Body of pancreas (tissue), 4 donors: ENCODE measurements around the gene C2. TPM values are rescaled to one million over a fixed set of nuclear protein-coding genes. Genes with fewer than 3 reads are reported as not detected.

Experiments used
- ATAC-seq: fragments of 150-250 bp; one replicate; pipeline ENCODE4 v1.9.1; 2016
- DNase-seq, 4 donors: peaks; one replicate each; pipeline ENCODE4 v3.0.0-alpha.2; 2019
- H3K27ac ChIP-seq, 4 donors: fragments of 200-600 bp; sonication (generic); 1 replicate in 3 of 4; 2 replicates in 1 of 4; pipeline versions ENCODE4 v1.5.1 to v1.6.1; 2016 to 2019; ENCODE audit warnings: mild to moderate bottlenecking in 1 of 4, mixed read lengths in 1 of 4, moderate library complexity in 1 of 4
- H3K27me3 ChIP-seq, 2 donors: fragments of 200-600 bp; sonication (generic); one replicate each; pipeline ENCODE4 v1.6.0; 2016; ENCODE audit warnings: mild to moderate bottlenecking in 1 of 2
- H3K36me3 ChIP-seq, 2 donors: fragments of 200-600 bp; sonication (generic); replicated peaks in 1 of 2; 2 replicates each; pipeline ENCODE4 v1.5.1; 2016; ENCODE audit warnings: low read depth in 2 of 2; ENCODE audit not compliant: insufficient read depth in 1 of 2
- H3K4me1 ChIP-seq: fragments of 200-600 bp; sonication (generic); one replicate; pipeline ENCODE4 v1.6.0; 2016
- H3K4me3 ChIP-seq, 2 donors: fragments of 200-600 bp; sonication (generic); 1 replicate in 1 of 2; 2 replicates in 1 of 2; pipeline ENCODE4 v1.5.1; 2016 to 2019
- H3K9me3 ChIP-seq, 3 donors: fragments of 200-600 bp; sonication (generic); 1 replicate in 2 of 3; 2 replicates in 1 of 3; pipeline ENCODE4 v1.5.1; 2016
- CTCF ChIP-seq, 7 experiments: fragments of 450-650 bp in 4 of 7; fragments of 200-600 bp in 3 of 7; sonication (generic) in 3 of 7; IDR thresholded peaks; one replicate each; pipeline ENCODE4 v1.5.1; 2016 to 2019; ENCODE audit warnings: antibody characterized with exemption in 7 of 7
- POLR2A ChIP-seq, 3 donors: fragments of 450-650 bp; IDR thresholded peaks; one replicate each; pipeline ENCODE4 v1.6.1; 2016; ENCODE audit warnings: antibody characterized with exemption in 3 of 3, mild to moderate bottlenecking in 2 of 3
- WGBS, 2 donors: methylation state at CpG; one replicate each; pipeline ENCODE4 v1.1.5; 2017; 5-methylcytosine and 5-hydroxymethylcytosine counted together
- intact Hi-C: fragments of 100-400 bp; cut with DNase I; formaldehyde crosslinking; loops from one replicate; pipeline ENCODE4 v1.15.1; 2023
- total RNA-seq, 2 donors: library from RNA; depleted of rRNA; stranded (reverse); fragments of >200 nt; gene quantifications; one replicate each; pipeline ENCODE4 v1.1.0, GENCODE V29; 2016

C2 gene
- total RNA-seq, 2 donors from 2014 or later: 1.3 TPM

GRCh38 chr6:31963921-31964320 lies 36.4 kb downstream of the C2 start:
- Histone ChIP-seq H3K36me3 (peaks cover 0 to 33% of the 10 kb centered on the region in 2 donors), H3K4me1 (peaks cover 10% of the 10 kb centered on the region), H3K9me3 (no peaks in the 10 kb centered on the region), H3K4me3 (no peak overlapping the region), H3K27ac (no peak overlapping the region), H3K27me3 (no peaks in the 10 kb centered on the region)
- ATAC-seq (no peak), DNase-seq (no peak)
- TF ChIP-seq POLR2A (IDR thresholded peaks at IDR 0.05): no peak
- TF ChIP-seq CTCF (IDR thresholded peaks at IDR 0.05): no peak
- WGBS, 2 donors: 92 to 97% methylated on average over 14 to 19 of the region's 19 CpGs
- intact Hi-C loops: no loop called here

- ATAC-seq: no peak
- Histone ChIP-seq H3K36me3 (peaks cover 0 to 33% of the 10 kb centered on the region in 2 donors), H3K27ac (no peak overlapping the region), H3K27me3 (no peaks in the 10 kb centered on the region), H3K4me1 (peaks cover 10% of the 10 kb centered on the region), H3K4me3 (no peak overlapping the region), H3K9me3 (no peaks in the 10 kb centered on the region)
- intact Hi-C loops: no loop called here
- WGBS, 2 donors: 87 to 94% methylated on average over 10 to 11 of the region's 13 CpGs
- DNase-seq: no peak
- no peak for TF ChIP-seq CTCF (IDR thresholded peaks at IDR 0.05)
- no peak for TF ChIP-seq POLR2A (IDR thresholded peaks at IDR 0.05)
Measured at GRCh38 chr6:31965700-31966099, 38.2 kb downstream of the C2 start.

- intact Hi-C loops: no loop called here
- Histone ChIP-seq H3K36me3 (peaks cover 0 to 33% of the 10 kb centered on the region in 2 donors), H3K27me3 (no peaks in the 10 kb centered on the region), H3K4me3 (no peak overlapping the region), H3K9me3 (no peaks in the 10 kb centered on the region), H3K27ac (no peak overlapping the region), H3K4me1 (peaks cover 18% of the 10 kb centered on the region)
- DNase-seq: no peak
- 76 to 91% methylated on average over 7 of the region's 7 CpGs for WGBS, 2 donors
- no peak for ATAC-seq
- no peak for TF ChIP-seq CTCF (IDR thresholded peaks at IDR 0.05)
- TF ChIP-seq POLR2A (IDR thresholded peaks at IDR 0.05): no peak
Measured at GRCh38 chr6:31966506-31966905, 39.0 kb downstream of the C2 start.

GRCh38 chr6:31966997-31967925 lies 39.7 kb downstream of the C2 start:
- no peak overlapping the region for H3K27ac ChIP-seq
- H3K27me3 ChIP-seq: no peaks in the 10 kb centered on the region
- no peak for DNase-seq
- H3K9me3 ChIP-seq: no peaks in the 10 kb centered on the region
- intact Hi-C loops: no loop called here
- H3K4me1 ChIP-seq: peaks cover 21% of the 10 kb centered on the region
- peaks cover 0 to 30% of the 10 kb centered on the region in 2 donors for H3K36me3 ChIP-seq
- TF ChIP-seq CTCF (IDR thresholded peaks at IDR 0.05): no peak
- TF ChIP-seq POLR2A (IDR thresholded peaks at IDR 0.05): no peak
- no peak overlapping the region for H3K4me3 ChIP-seq
- no peak for ATAC-seq
- 79 to 80% methylated on average over 9 to 10 of the region's 10 CpGs for WGBS, 2 donors
